ENCODE results near the gene TNK1. TPM values are rescaled to one million over a fixed set of nuclear protein-coding genes. Genes with fewer than 3 reads are reported as not detected.

TNK1 gene
- total RNA-seq, 1 experiment from 2014 or later: 7.0 TPM

DNA sequence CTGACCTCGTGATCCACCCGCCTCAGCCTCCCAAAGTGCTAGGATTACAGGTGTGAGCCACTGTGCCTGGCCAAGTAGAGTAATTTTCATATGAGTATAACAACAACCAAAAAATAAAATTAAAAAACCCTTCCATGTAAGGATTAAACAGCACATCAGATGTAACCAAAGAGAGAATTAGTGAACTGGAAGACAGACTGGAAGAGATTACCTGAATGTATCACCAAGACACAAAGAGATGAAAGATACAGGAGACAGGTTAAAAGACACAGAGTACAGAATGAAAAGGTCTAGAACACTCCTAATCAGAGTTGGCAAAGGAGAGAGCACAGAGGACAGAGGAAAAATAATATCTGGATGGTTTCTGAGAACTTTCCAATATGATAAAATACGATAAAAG is 1.8 kb upstream of the TNK1 start:
- CTCF ChIA-PET: no interaction called here
- Mint-ChIP-seq H3K9me3 (ENCODE audit: low read depth, unreplicated experiment) (no peaks in the 10 kb centered on the region), H3K27me3 (ENCODE audit: unreplicated experiment) (no peaks in the 10 kb centered on the region), H3K36me3 (ENCODE audit: insufficient read depth, unreplicated experiment) (peaks cover 25% of the 10 kb centered on the region), H3K27ac (ENCODE audit: unreplicated experiment) (no peak overlapping the region), H3K4me1 (ENCODE audit: low read depth, unreplicated experiment) (peaks cover 8% of the 10 kb centered on the region), H3K4me3 (ENCODE audit: low read depth, unreplicated experiment) (no peak overlapping the region)
- no peak for DNase-seq
- no TSS peak for BruUV-seq (replicated peaks)
- intact Hi-C loops (cut with micrococcal nuclease; ENCODE audit: unreplicated experiment): no loop called here
- TF ChIP-seq CTCF (IDR thresholded peaks at IDR 0.05; ENCODE audit: unreplicated experiment): no peak

DNA sequence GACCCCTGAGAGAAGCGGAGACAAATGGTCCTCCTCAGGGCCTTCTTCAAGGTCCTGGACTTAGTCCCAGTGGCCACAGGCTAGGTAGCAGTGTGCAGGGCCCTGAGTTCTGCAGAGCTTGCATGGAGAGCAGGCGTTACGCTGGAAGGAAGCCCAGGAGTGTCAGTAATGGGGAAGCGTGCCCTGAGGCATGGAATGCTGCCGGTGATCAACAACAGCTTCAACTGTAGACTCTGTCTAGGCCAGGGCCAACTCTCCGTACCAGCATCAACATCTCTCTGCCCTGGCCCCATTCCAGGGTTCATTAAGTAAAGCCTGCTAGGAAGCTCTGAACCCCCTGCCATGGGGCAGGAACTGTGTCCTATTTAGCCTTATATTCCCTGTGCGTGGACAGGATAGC is 568 bp upstream of the TNK1 start:
- DNase-seq: no peak

DNA sequence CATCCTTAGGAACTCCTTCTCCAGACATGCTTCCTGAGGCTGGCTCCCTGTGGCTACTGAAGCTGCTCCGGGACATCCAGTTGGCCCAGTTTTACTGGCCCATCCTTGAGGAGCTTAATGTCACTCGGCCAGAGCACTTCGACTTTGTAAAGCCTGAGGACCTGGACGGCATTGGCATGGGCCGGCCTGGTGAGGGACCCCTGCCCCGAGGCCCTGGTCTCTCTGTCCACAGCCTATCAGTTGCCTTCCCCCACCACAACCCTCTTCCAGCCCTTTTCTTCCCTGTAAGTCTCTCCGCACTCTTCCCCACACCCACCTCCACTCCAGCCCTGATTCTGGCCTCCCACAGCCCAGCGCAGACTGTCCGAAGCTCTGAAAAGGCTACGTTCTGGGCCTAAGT is 2.0 kb downstream of the TNK1 start:
- H3K36me3 Mint-ChIP-seq (ENCODE audit: insufficient read depth, unreplicated experiment): peaks cover 45% of the 10 kb centered on the region
- no peak overlapping the region for H3K4me3 Mint-ChIP-seq (ENCODE audit: low read depth, unreplicated experiment)

More for the DNA sequence above, 568 bp upstream of the TNK1 start:
- Mint-ChIP-seq H3K4me1 (ENCODE audit: low read depth, unreplicated experiment) (peaks cover 8% of the 10 kb centered on the region), H3K36me3 (ENCODE audit: insufficient read depth, unreplicated experiment) (peaks cover 32% of the 10 kb centered on the region), H3K27me3 (ENCODE audit: unreplicated experiment) (no peaks in the 10 kb centered on the region), H3K4me3 (ENCODE audit: low read depth, unreplicated experiment) (peak overlapping the region; percentile 87), H3K27ac (ENCODE audit: unreplicated experiment) (peak overlapping the region; percentile 64), H3K9me3 (ENCODE audit: low read depth, unreplicated experiment) (no peaks in the 10 kb centered on the region)
- CTCF ChIA-PET: interaction anchor here (0.8 kb wide), 1 partner anchor 24 kb away, joined by 4 read pairs; no protein-coding TSS in a partner anchor
- TF ChIP-seq CTCF (IDR thresholded peaks at IDR 0.05; ENCODE audit: unreplicated experiment): no peak
- BruUV-seq (replicated peaks): no TSS peak
- intact Hi-C loops (cut with micrococcal nuclease; ENCODE audit: unreplicated experiment): no loop called here

DNA sequence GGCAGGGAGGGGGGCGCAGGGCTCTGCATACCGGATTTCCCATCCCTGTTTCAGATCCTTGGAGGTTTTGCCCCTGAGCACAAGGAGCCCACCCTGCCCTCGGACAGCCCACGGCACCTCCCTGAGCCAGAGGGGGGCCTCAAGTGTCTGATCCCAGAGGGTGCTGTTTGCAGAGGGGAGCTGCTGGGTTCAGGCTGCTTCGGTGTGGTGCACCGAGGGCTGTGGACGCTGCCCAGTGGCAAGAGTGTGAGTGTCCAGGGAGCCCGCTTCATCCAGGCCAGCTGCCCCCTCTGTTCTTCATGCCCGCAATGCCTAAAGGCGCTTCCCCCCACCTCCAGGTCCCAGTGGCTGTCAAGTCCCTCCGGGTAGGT is 2.5 kb downstream of the TNK1 start:
- Mint-ChIP-seq H3K4me1 (ENCODE audit: low read depth, unreplicated experiment) (peaks cover 8% of the 10 kb centered on the region), H3K9me3 (ENCODE audit: low read depth, unreplicated experiment) (no peaks in the 10 kb centered on the region), H3K4me3 (ENCODE audit: low read depth, unreplicated experiment) (no peak overlapping the region), H3K27me3 (ENCODE audit: unreplicated experiment) (no peaks in the 10 kb centered on the region), H3K27ac (ENCODE audit: unreplicated experiment) (no peak overlapping the region), H3K36me3 (ENCODE audit: insufficient read depth, unreplicated experiment) (peaks cover 45% of the 10 kb centered on the region)
- intact Hi-C loops (cut with micrococcal nuclease; ENCODE audit: unreplicated experiment): no loop called here
- no TSS peak for BruUV-seq (replicated peaks)
- TF ChIP-seq CTCF (IDR thresholded peaks at IDR 0.05; ENCODE audit: unreplicated experiment): no peak
- CTCF ChIA-PET: no interaction called here
- no peak for DNase-seq

More for the DNA sequence above, 2.0 kb downstream of the TNK1 start:
- H3K27ac Mint-ChIP-seq (ENCODE audit: unreplicated experiment): no peak overlapping the region
- intact Hi-C loops (cut with micrococcal nuclease; ENCODE audit: unreplicated experiment): no loop called here
- DNase-seq: no peak
- TF ChIP-seq CTCF (IDR thresholded peaks at IDR 0.05; ENCODE audit: unreplicated experiment): no peak
- CTCF ChIA-PET: no interaction called here
- no peaks in the 10 kb centered on the region for H3K27me3 Mint-ChIP-seq (ENCODE audit: unreplicated experiment)
- H3K9me3 Mint-ChIP-seq (ENCODE audit: low read depth, unreplicated experiment): no peaks in the 10 kb centered on the region
- H3K4me1 Mint-ChIP-seq (ENCODE audit: low read depth, unreplicated experiment): peaks cover 8% of the 10 kb centered on the region
- no TSS peak for BruUV-seq (replicated peaks)

Measured in Calu3 (cell line).